Endothelial cell of umbilical vein (primary cell): Measurements from ENCODE around the gene HUS1. TPM values are rescaled to one million over a fixed set of nuclear protein-coding genes. Genes with fewer than 3 reads are reported as not detected.

Experiments used
- BruUV-seq: library from RNA; stranded (reverse); fragments of 400-500 nt; replicated peaks from 2 replicates; lab custom pipeline; 2021; lab: Mats Ljungman, UMichigan
- CTCF ChIA-PET: fragments of 300-600, 350-600 bp; sonication (Branson Sonifier 250); formaldehyde crosslinking; loops from one replicate; lab custom pipeline; 2021; ENCODE audit warnings: antibody characterized with exemption, inconsistent platforms; lab: Charles Lee
- POLR2A ChIA-PET: fragments of 300-600, 350-600 bp; sonication (Branson Sonifier 250); formaldehyde crosslinking; loops from one replicate; lab custom pipeline; 2021; ENCODE audit warnings: antibody characterized with exemption, inconsistent platforms; lab: Charles Lee
- DNase-seq: peaks from one replicate; pipeline ENCODE4 v3.0.0-alpha.2; 2011; ENCODE audit warnings: low read depth, low spot score
- FAIRE-seq: peaks from 2 replicates; lab custom pipeline; 2011; peaks lifted over from hg19 to GRCh38; lab: Jason Lieb, UNC
- H2AFZ ChIP-seq: 2 replicates; pipeline ENCODE4 v1.6.0; 2012; ENCODE audit warnings: low read depth, low read length, control low read depth, inconsistent platforms
- H3K27ac ChIP-seq: 2 replicates; pipeline ENCODE4 v1.5.1; 2011; ENCODE audit warnings: low read depth, mild to moderate bottlenecking, control low read depth, low read length, moderate library complexity; ENCODE audit not compliant: insufficient read depth
- H3K27me3 ChIP-seq, 2 experiments: 2 replicates each; pipeline versions ENCODE4 v1.6.0 to v1.6.1; 2011; ENCODE audit warnings: low read length in 2 of 2, mixed read lengths in 1 of 2; ENCODE audit not compliant: control insufficient read depth in 2 of 2, insufficient read depth in 2 of 2
- H3K36me3 ChIP-seq, 2 experiments: 2 replicates in 1 of 2; 3 replicates in 1 of 2; pipeline ENCODE4 v1.5.1; 2011; ENCODE audit warnings: low read length in 2 of 2, mild to moderate bottlenecking in 1 of 2, moderate library complexity in 1 of 2; ENCODE audit not compliant: control insufficient read depth in 2 of 2, insufficient read depth in 2 of 2; ENCODE audit errors: extremely low read depth in 1 of 2
- H3K4me1 ChIP-seq: 3 replicates; pipeline ENCODE4 v1.5.1; 2011; ENCODE audit warnings: mild to moderate bottlenecking, low read length; ENCODE audit not compliant: control insufficient read depth, insufficient read depth; ENCODE audit errors: extremely low read depth
- H3K4me2 ChIP-seq: 2 replicates; pipeline ENCODE4 v1.6.1; 2011; ENCODE audit warnings: low read length, control low read depth, mixed read lengths; ENCODE audit not compliant: insufficient read depth
- H3K4me3 ChIP-seq, 3 experiments: fragments of 200-600 bp in 1 of 3; sonication (generic), shearing (Covaris generic) in 1 of 3; replicated peaks in 1 of 3; 2 replicates each; pipeline ENCODE4 v1.5.1; 2011 to 2016; ENCODE audit warnings: control low read depth in 3 of 3, low read length in 3 of 3, mild to moderate bottlenecking in 2 of 3, inconsistent platforms in 1 of 3, low read depth in 1 of 3, moderate library complexity in 1 of 3; ENCODE audit not compliant: insufficient read depth in 1 of 3
- H3K79me2 ChIP-seq: 2 replicates; pipeline ENCODE4 v1.6.0; 2012; ENCODE audit warnings: low read length, inconsistent platforms; ENCODE audit not compliant: control insufficient read depth, insufficient read depth
- H3K9ac ChIP-seq: replicated peaks from 2 replicates; pipeline ENCODE3; 2011; ENCODE audit warnings: low read length, control low read depth; ENCODE audit not compliant: insufficient read depth; ENCODE audit errors: extremely low read depth
- H3K9me1 ChIP-seq: replicated peaks from 3 replicates; pipeline ENCODE4 v1.6.0; 2011; ENCODE audit warnings: mild to moderate bottlenecking, low read length; ENCODE audit not compliant: control insufficient read depth, insufficient read depth; ENCODE audit errors: extremely low read depth
- H3K9me3 ChIP-seq: replicated peaks from 2 replicates; pipeline ENCODE4 v1.5.1; 2012; ENCODE audit warnings: low read length, inconsistent platforms; ENCODE audit not compliant: control insufficient read depth, insufficient read depth
- H4K20me1 ChIP-seq: replicated peaks from 2 replicates; pipeline ENCODE3; 2011; ENCODE audit warnings: mild to moderate bottlenecking, low read length; ENCODE audit not compliant: control insufficient read depth, insufficient read depth; ENCODE audit errors: extremely low read depth
- CTCF ChIP-seq, 2 donors: IDR thresholded peaks; 1 replicate in 1 of 2; 2 replicates in 1 of 2; pipeline ENCODE4 v1.5.1; 2011; ENCODE audit warnings: low read length in 2 of 2, mild to moderate bottlenecking in 2 of 2, moderate library complexity in 2 of 2, control low read depth in 1 of 2, inconsistent platforms in 1 of 2, low read depth in 1 of 2; ENCODE audit not compliant: insufficient read depth in 1 of 2; ENCODE audit errors: extremely low read depth in 1 of 2
- EZH2 ChIP-seq: IDR thresholded peaks from 2 replicates; pipeline ENCODE4 v1.6.1; 2012; ENCODE audit warnings: borderline replicate concordance, low read depth, mild to moderate bottlenecking, moderate library complexity, low read length, inconsistent platforms; ENCODE audit not compliant: severe bottlenecking
- GATA2 ChIP-seq: IDR thresholded peaks from 2 replicates; pipeline ENCODE4 v1.7.0; 2011; ENCODE audit warnings: low read depth, mild to moderate bottlenecking, moderate library complexity, mixed read lengths, low read length; ENCODE audit not compliant: insufficient read length, insufficient read depth
- MAX ChIP-seq: IDR thresholded peaks from 2 replicates; pipeline ENCODE4 v1.6.1; 2011; ENCODE audit not compliant: insufficient read depth, insufficient read length
- MYC ChIP-seq: IDR thresholded peaks from one replicate; pipeline ENCODE4 v1.6.1; 2011; ENCODE audit warnings: mild to moderate bottlenecking, low read depth, low read length
- dilution Hi-C: fragments of 300-500 bp; cut with MboI; formaldehyde crosslinking; loops from one replicate; pipeline ENCODE4 v1.15.0; 2019; ENCODE audit warnings: low sequenced_read_pairs; ENCODE audit not compliant: extremely low pct_ligation_motif_present
- intact Hi-C: fragments of 100-400 bp; cut with micrococcal nuclease; formaldehyde crosslinking; loops from one replicate; pipeline ENCODE4 v1.10.0; 2022
- polyA plus RNA-seq, 4 experiments: library from polyadenylated mRNA; depleted of rRNA in 3 of 4; stranded (reverse) in 3 of 4; unstranded in 1 of 4; fragments of >200 nt; gene quantifications; 2 replicates each; pipeline versions ENCODE4 v1.2.1 to v1.2.3, GENCODE V29; 2011 to 2012; ENCODE audit warnings: missing spikeins in 1 of 4
- total RNA-seq: library from RNA; stranded (reverse); gene quantifications from 2 replicates; pipeline ENCODE4 v1.2.3, GENCODE V29; 2021

The HUS1 gene
- total and polyA plus RNA-seq, 2 donors (not counting 3 experiments of a cell fraction or from before 2014, with no cell fraction given), result 21.4 to 49.7 TPM

DNA sequence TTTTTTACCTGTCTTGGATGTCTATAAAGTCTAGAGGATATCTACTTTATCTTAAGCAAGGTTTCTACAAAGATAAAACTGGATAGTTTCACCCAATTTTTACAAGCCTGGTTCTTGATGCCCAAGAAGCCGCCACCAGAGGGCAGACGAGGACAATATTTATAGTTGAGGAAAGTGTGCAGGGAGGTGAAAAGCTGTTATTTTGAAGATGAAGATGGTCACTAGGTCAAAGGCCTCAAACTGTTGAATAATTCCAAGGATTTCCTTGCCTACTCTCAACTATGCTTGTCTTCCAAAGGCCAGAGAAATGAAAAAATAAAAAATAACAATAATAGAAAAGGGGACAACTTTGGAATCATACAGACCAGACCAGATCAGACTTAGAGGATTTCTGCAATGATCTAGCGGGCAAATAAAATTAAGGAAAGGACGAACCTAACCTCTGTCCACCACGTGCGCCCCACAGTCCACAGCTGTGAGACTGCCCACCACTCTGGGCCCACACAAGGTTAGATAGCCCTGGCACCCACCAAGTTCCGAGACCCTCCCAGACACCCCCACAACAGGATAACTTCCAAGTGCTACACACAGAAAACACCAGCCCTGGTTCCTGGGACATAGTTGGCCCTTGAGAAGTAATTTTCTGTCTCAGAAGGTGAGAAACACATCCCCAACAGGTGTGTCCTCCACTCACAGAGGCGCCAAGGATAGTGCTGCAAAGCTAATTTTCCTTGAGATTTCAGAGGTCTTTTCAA lies 34.0 kb downstream of the HUS1 start:
- FAIRE-seq (peak; percentile 80), DNase-seq (peak; percentile 83)
- H2AFZ ChIP-seq, result no peak overlapping the region
- H3K4me1 ChIP-seq, result peaks cover 86% of the 10 kb centered on the region
- no peaks in the 10 kb centered on the region for H4K20me1 ChIP-seq
- dilution Hi-C loops (no loop called here), intact Hi-C loops (loop anchor here (1.0 to 10.0 kb wide), 9 partner anchors 24 to 1401 kb away; partner anchors contain the start of genes C7orf57 and HUS1)
- peak overlapping the region; percentile 60 for H3K27ac ChIP-seq
- no peak overlapping the region for H3K4me2 ChIP-seq
- ChIA-PET POLR2A (interaction anchor here (1.7 kb wide), 1 partner anchor 23 kb away, joined by 5 read pairs; no protein-coding TSS in a partner anchor), CTCF (interaction anchor here (0.7 to 12.0 kb wide), 39 partner anchors 9 to 679 kb away, joined by 3 to 371 read pairs (median 6); partner anchors contain the start of gene UPP1)
- H3K27me3 ChIP-seq, result no peaks in the 10 kb centered on the region
- no peaks in the 10 kb centered on the region for H3K36me3 ChIP-seq
- peak; percentile 61 to 65 for TF ChIP-seq CTCF (IDR thresholded peaks at IDR 0.05; ENCODE audit: extremely low read depth in 1 of 2, insufficient read depth in 1 of 2, low read depth in 1 of 2, low read length in 2 of 2)
- TF ChIP-seq MYC, result no peak
- TF ChIP-seq MAX, result no peak
- TF ChIP-seq EZH2, result no peak
- TF ChIP-seq GATA2, result no peak
- H3K9me1 ChIP-seq, result no peaks in the 10 kb centered on the region
- no TSS peak for BruUV-seq
- no peaks in the 10 kb centered on the region for H3K79me2 ChIP-seq
- peak overlapping the region; percentile 30 for H3K9ac ChIP-seq
- no peak overlapping the region for H3K4me3 ChIP-seq
- H3K9me3 ChIP-seq, result no peaks in the 10 kb centered on the region
